Neural progenitor cell (in vitro differentiated cells): Measurements from ENCODE around the gene TXNL4B. TPM values are rescaled to one million over a fixed set of nuclear protein-coding genes. Genes with fewer than 3 reads are reported as not detected.
"Not testable (repeated sequence)": the region's sequence is repeated elsewhere in the genome, so short reads cannot be mapped to it uniquely, and the experiment has no call there.

Experiments
- DNase-seq: peaks from one replicate; pipeline ENCODE4 v3.0.0-alpha.2; 2016; ENCODE audit warnings: low spot score
- H2AFZ ChIP-seq: fragments of 200-600 bp; sonication (generic); replicated peaks from 2 replicates; pipeline ENCODE4 v1.6.1; 2016; ENCODE audit warnings: antibody characterized with exemption
- H3F3A ChIP-seq: fragments of 200-600 bp; sonication (generic); 2 replicates; pipeline ENCODE4 v1.6.1; 2016; ENCODE audit warnings: antibody characterized with exemption, low read depth
- H3K27ac ChIP-seq: fragments of 200-600 bp; sonication (generic); 2 replicates; pipeline ENCODE4 v1.5.1; 2016; ENCODE audit warnings: mild to moderate bottlenecking
- H3K27me3 ChIP-seq: fragments of 200-600 bp; sonication (generic); 2 replicates; pipeline ENCODE4 v1.6.1; 2016; ENCODE audit warnings: mild to moderate bottlenecking, moderate library complexity
- H3K36me3 ChIP-seq: fragments of 200-600 bp; sonication (generic); 2 replicates; pipeline ENCODE4 v1.5.1; 2016
- H3K4me1 ChIP-seq: fragments of 200-600 bp; sonication (generic); 2 replicates; pipeline ENCODE4 v1.6.1; 2016; ENCODE audit warnings: mixed run types
- H3K4me2 ChIP-seq: fragments of 200-600 bp; sonication (generic); 2 replicates; pipeline ENCODE4 v1.6.1; 2016
- H3K4me3 ChIP-seq: fragments of 200-600 bp; sonication (generic); 2 replicates; pipeline ENCODE4 v1.5.1; 2016
- H3K79me2 ChIP-seq: fragments of 200-600 bp; sonication (generic); 2 replicates; pipeline ENCODE4 v1.6.1; 2016; ENCODE audit warnings: low read depth
- H3K9ac ChIP-seq: fragments of 200-600 bp; sonication (generic); 2 replicates; pipeline ENCODE4 v1.6.1; 2016
- H3K9me3 ChIP-seq: fragments of 200-600 bp; sonication (generic); 2 replicates; pipeline ENCODE4 v1.5.1; 2016; ENCODE audit warnings: low read depth
- H4K20me1 ChIP-seq: fragments of 200-600 bp; sonication (generic); 2 replicates; pipeline ENCODE4 v1.6.1; 2016; ENCODE audit warnings: low read depth
- H3K27ac Mint-ChIP-seq: 3 replicates; pipeline ENCODE4 v1.8.0; 2021; ENCODE audit warnings: mixed read lengths
- H3K27me3 Mint-ChIP-seq: 2 replicates; pipeline ENCODE4 v1.8.0; 2022; ENCODE audit warnings: low read depth, mild to moderate bottlenecking, inconsistent platforms, moderate library complexity, mixed read lengths; ENCODE audit not compliant: insufficient read depth
- H3K36me3 Mint-ChIP-seq: 3 replicates; pipeline ENCODE4 v1.8.0; 2021; ENCODE audit warnings: mixed read lengths
- H3K4me1 Mint-ChIP-seq: 3 replicates; pipeline ENCODE4 v1.8.0; 2021; ENCODE audit warnings: mixed read lengths
- H3K4me3 Mint-ChIP-seq: 3 replicates; pipeline ENCODE4 v1.8.0; 2021; ENCODE audit warnings: mild to moderate bottlenecking, moderate library complexity, mixed read lengths
- H3K9me3 Mint-ChIP-seq: 3 replicates; pipeline ENCODE4 v1.8.0; 2020; ENCODE audit warnings: mixed read lengths
- CTCF ChIP-seq: fragments of 200-600 bp; sonication (generic); IDR thresholded peaks from 2 replicates; pipeline ENCODE4 v1.5.1; 2017; ENCODE audit warnings: antibody characterized with exemption, mild to moderate bottlenecking
- EZH2 ChIP-seq: fragments of 200-600 bp; sonication (generic); IDR thresholded peaks from 2 replicates; pipeline ENCODE4 v1.6.1; 2017; ENCODE audit warnings: antibody characterized with exemption, mild to moderate bottlenecking, moderate library complexity
- EZH2phosphoT487 ChIP-seq: fragments of 200-600 bp; sonication (generic); IDR thresholded peaks from 2 replicates; pipeline ENCODE4 v1.6.1; 2017; ENCODE audit warnings: antibody characterized with exemption
- total RNA-seq: library from RNA; depleted of rRNA; stranded (reverse); fragments of >200 nt; gene quantifications from 2 replicates; pipeline ENCODE4 v1.2.3, GENCODE V29; 2015; ENCODE audit warnings: low replicate concordance

The TXNL4B gene
- total RNA-seq, 1 donor from 2014 or later, result 23.4 TPM

GRCh38 chr16:72055911-72056310 lies 37.5 kb downstream of the TXNL4B start:
- Histone ChIP-seq H3F3A (no peaks in the 10 kb centered on the region), H3K4me2 (no peak overlapping the region), H3K4me3 (no peak overlapping the region), H3K9me3 (no peaks in the 10 kb centered on the region), H2AFZ (no peak overlapping the region), H3K27ac (no peak overlapping the region), H3K9ac (no peak overlapping the region), H3K4me1 (no peaks in the 10 kb centered on the region), H3K36me3 (no peaks in the 10 kb centered on the region), H3K27me3 (peaks cover 4% of the 10 kb centered on the region), H4K20me1 (no peaks in the 10 kb centered on the region), H3K79me2 (no peaks in the 10 kb centered on the region)
- Mint-ChIP-seq H3K9me3 (no peaks in the 10 kb centered on the region), H3K4me3 (no peak overlapping the region), H3K36me3 (no peaks in the 10 kb centered on the region), H3K27ac (no peak overlapping the region), H3K27me3 (peaks cover 3% of the 10 kb centered on the region), H3K4me1 (no peaks in the 10 kb centered on the region)
- no peak for DNase-seq
- TF ChIP-seq EZH2 (no peak), CTCF (no peak), EZH2phosphoT487 (no peak)

- H3K9ac ChIP-seq, H3K9me3 Mint-ChIP-seq, H3K9me3 ChIP-seq, H3K4me1 Mint-ChIP-seq, H3K27me3 ChIP-seq, H3K36me3 Mint-ChIP-seq, DNase-seq, H3K79me2 ChIP-seq, H3K36me3 ChIP-seq, H3F3A ChIP-seq, H3K27me3 Mint-ChIP-seq, H2AFZ ChIP-seq, H3K4me1 ChIP-seq, H4K20me1 ChIP-seq, H3K27ac Mint-ChIP-seq, H3K27ac ChIP-seq, H3K4me2 ChIP-seq, H3K4me3 ChIP-seq, H3K4me3 Mint-ChIP-seq: not testable (repeated sequence)
These were observed 39.1 kb downstream of the TXNL4B start, which contains the start of gene HP for GRCh38 chr16:72054254-72054847. TSS of gene HP (plus strand) at chr16:72054505. CDS start at chr16:72054653, 148 bp downstream.

GRCh38 chr16:72051818-72052217 lies 41.6 kb downstream of the TXNL4B start:
- Histone ChIP-seq H3K4me3 (no peak overlapping the region), H3K4me2 (no peak overlapping the region), H3K27ac (no peak overlapping the region), H3K9me3 (no peaks in the 10 kb centered on the region), H3K36me3 (no peaks in the 10 kb centered on the region), H3K4me1 (no peaks in the 10 kb centered on the region), H3K9ac (no peak overlapping the region), H3K79me2 (no peaks in the 10 kb centered on the region), H4K20me1 (no peaks in the 10 kb centered on the region), H2AFZ (no peak overlapping the region), H3K27me3 (peaks cover 4% of the 10 kb centered on the region), H3F3A (no peaks in the 10 kb centered on the region)
- Mint-ChIP-seq H3K36me3 (no peaks in the 10 kb centered on the region), H3K4me3 (no peak overlapping the region), H3K27me3 (no peaks in the 10 kb centered on the region), H3K27ac (no peak overlapping the region), H3K4me1 (no peaks in the 10 kb centered on the region), H3K9me3 (peaks cover 9% of the 10 kb centered on the region)
- no peak for DNase-seq
- TF ChIP-seq EZH2phosphoT487 (no peak), CTCF (no peak), EZH2 (no peak)

GRCh38 chr16:72050769-72051464 lies 42.5 kb downstream of the TXNL4B start:
- H3K27me3 ChIP-seq, result peaks cover 4% of the 10 kb centered on the region
- H3K79me2 ChIP-seq, result no peaks in the 10 kb centered on the region
- H3K4me2 ChIP-seq, result no peak overlapping the region
- H3F3A ChIP-seq, result no peaks in the 10 kb centered on the region
- Mint-ChIP-seq H3K4me1 (no peaks in the 10 kb centered on the region), H3K27ac (no peak overlapping the region), H3K36me3 (no peaks in the 10 kb centered on the region), H3K4me3 (no peak overlapping the region), H3K27me3 (no peaks in the 10 kb centered on the region), H3K9me3 (peaks cover 9% of the 10 kb centered on the region)
- no peaks in the 10 kb centered on the region for H3K4me1 ChIP-seq
- TF ChIP-seq EZH2phosphoT487, result no peak
- TF ChIP-seq CTCF, result no peak
- no peak for TF ChIP-seq EZH2
- no peaks in the 10 kb centered on the region for H4K20me1 ChIP-seq
- H3K27ac ChIP-seq, result no peak overlapping the region
- no peak for DNase-seq
- no peaks in the 10 kb centered on the region for H3K36me3 ChIP-seq
- H2AFZ ChIP-seq, result no peak overlapping the region
- no peak overlapping the region for H3K9ac ChIP-seq
- no peaks in the 10 kb centered on the region for H3K9me3 ChIP-seq
- no peak overlapping the region for H3K4me3 ChIP-seq
